ENCODE measurements around the gene FAM120C. TPM values are rescaled to one million over a fixed set of nuclear protein-coding genes. Genes with fewer than 3 reads are reported as not detected.

FAM120C gene
- polyA plus RNA-seq, 3 donors = 1.7 to 2.6 (median 1.8) TPM

GRCh38 chrX:54173791-54174190 lies 9.3 kb downstream of the FAM120C start:
- peaks cover 18 to 20% of the 10 kb centered on the region in 2 donors for H3K4me1 ChIP-seq (ENCODE audit: control insufficient read depth in 1 of 2, insufficient read depth in 2 of 2, low read length in 2 of 2)
- H3K79me2 ChIP-seq (ENCODE audit: insufficient read depth, low read length) = peaks cover 18% of the 10 kb centered on the region
- H3K9ac ChIP-seq (ENCODE audit: insufficient read depth, low read length, poor library complexity, severe bottlenecking) = no peak overlapping the region
- Mint-ChIP-seq H3K27me3 (ENCODE audit: low read depth in 3 of 3) (peaks cover 0 to 10% (median 0%) of the 10 kb centered on the region in 3 donors), H3K36me3 (peaks cover 0 to 5% of the 10 kb centered on the region in 2 donors), H3K4me1 (peaks cover 17% of the 10 kb centered on the region), H3K9me3 (no peaks in the 10 kb centered on the region), H3K4me3 (no peak overlapping the region), H3K27ac (no peak overlapping the region)
- no peaks in the 10 kb centered on the region for H3K27me3 ChIP-seq (ENCODE audit: control insufficient read depth in 2 of 2, insufficient read depth in 2 of 2, low read length in 2 of 2)
- no peak overlapping the region for H3K27ac ChIP-seq (ENCODE audit: low read depth in 1 of 2, low read length in 2 of 2)
- no CpG with 5 or more reads among the region's 3 CpGs for WGBS (ENCODE audit: insufficient coverage)
- intact Hi-C loops (cut with micrococcal nuclease) = no loop called here
- H3K9me3 ChIP-seq (replicated peaks in 1 of 2; ENCODE audit: control insufficient read depth in 1 of 2, insufficient read depth in 1 of 2, low read length in 2 of 2) = no peaks in the 10 kb centered on the region
- no peak for DNase-seq
- H4K20me1 ChIP-seq (ENCODE audit: insufficient read depth, low read length) = no peaks in the 10 kb centered on the region
- no peak overlapping the region for H2AFZ ChIP-seq (ENCODE audit: insufficient read depth, low read depth, low read length, poor library complexity, severe bottlenecking)
- peaks cover 2 to 8% of the 10 kb centered on the region in 2 donors for H3K36me3 ChIP-seq (replicated peaks in 1 of 2; ENCODE audit: control insufficient read depth in 1 of 2, insufficient read depth in 2 of 2, low read length in 2 of 2)
- TF ChIP-seq, protein P1, sequence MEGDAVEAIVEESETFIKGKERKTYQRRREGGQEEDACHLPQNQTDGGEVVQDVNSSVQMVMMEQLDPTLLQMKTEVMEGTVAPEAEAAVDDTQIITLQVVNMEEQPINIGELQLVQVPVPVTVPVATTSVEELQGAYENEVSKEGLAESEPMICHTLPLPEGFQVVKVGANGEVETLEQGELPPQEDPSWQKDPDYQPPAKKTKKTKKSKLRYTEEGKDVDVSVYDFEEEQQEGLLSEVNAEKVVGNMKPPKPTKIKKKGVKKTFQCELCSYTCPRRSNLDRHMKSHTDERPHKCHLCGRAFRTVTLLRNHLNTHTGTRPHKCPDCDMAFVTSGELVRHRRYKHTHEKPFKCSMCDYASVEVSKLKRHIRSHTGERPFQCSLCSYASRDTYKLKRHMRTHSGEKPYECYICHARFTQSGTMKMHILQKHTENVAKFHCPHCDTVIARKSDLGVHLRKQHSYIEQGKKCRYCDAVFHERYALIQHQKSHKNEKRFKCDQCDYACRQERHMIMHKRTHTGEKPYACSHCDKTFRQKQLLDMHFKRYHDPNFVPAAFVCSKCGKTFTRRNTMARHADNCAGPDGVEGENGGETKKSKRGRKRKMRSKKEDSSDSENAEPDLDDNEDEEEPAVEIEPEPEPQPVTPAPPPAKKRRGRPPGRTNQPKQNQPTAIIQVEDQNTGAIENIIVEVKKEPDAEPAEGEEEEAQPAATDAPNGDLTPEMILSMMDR (IDR thresholded peaks at IDR 0.05) = no peak
- no peak overlapping the region for H3K4me2 ChIP-seq (replicated peaks; ENCODE audit: extremely low read depth, low read length, poor library complexity, severe bottlenecking)
- no peak overlapping the region for H3K4me3 ChIP-seq (replicated peaks in 1 of 3; ENCODE audit: low read depth in 2 of 3, low read length in 3 of 3)

- H3K4me3 ChIP-seq (replicated peaks in 1 of 3; ENCODE audit: low read depth in 2 of 3, low read length in 3 of 3) = no peak overlapping the region
- H3K27ac ChIP-seq (ENCODE audit: low read depth in 1 of 2, low read length in 2 of 2) = no peak overlapping the region
- H3K9me3 ChIP-seq (replicated peaks in 1 of 2; ENCODE audit: control insufficient read depth in 1 of 2, insufficient read depth in 1 of 2, low read length in 2 of 2) = no peaks in the 10 kb centered on the region
- Mint-ChIP-seq H3K27ac (no peak overlapping the region), H3K27me3 (ENCODE audit: low read depth in 3 of 3) (peaks cover 0 to 10% (median 0%) of the 10 kb centered on the region in 3 donors), H3K36me3 (peaks cover 0 to 5% of the 10 kb centered on the region in 2 donors), H3K4me3 (no peak overlapping the region), H3K9me3 (peaks cover 0 to 4% (median 0%) of the 10 kb centered on the region in 7 donors), H3K4me1 (peaks cover 9% of the 10 kb centered on the region)
- no peak overlapping the region for H3K9ac ChIP-seq (ENCODE audit: insufficient read depth, low read length, poor library complexity, severe bottlenecking)
- peaks cover 17% of the 10 kb centered on the region for H3K79me2 ChIP-seq (ENCODE audit: insufficient read depth, low read length)
- no peak for DNase-seq
- TF ChIP-seq, protein P1 (IDR thresholded peaks at IDR 0.05) = no peak
- intact Hi-C loops (cut with micrococcal nuclease) = no loop called here
- peaks cover 6 to 7% of the 10 kb centered on the region in 2 donors for H3K4me1 ChIP-seq (ENCODE audit: control insufficient read depth in 1 of 2, insufficient read depth in 2 of 2, low read length in 2 of 2)
- no peak overlapping the region for H3K4me2 ChIP-seq (replicated peaks; ENCODE audit: extremely low read depth, low read length, poor library complexity, severe bottlenecking)
- H2AFZ ChIP-seq (ENCODE audit: insufficient read depth, low read depth, low read length, poor library complexity, severe bottlenecking) = no peak overlapping the region
- no peaks in the 10 kb centered on the region for H4K20me1 ChIP-seq (ENCODE audit: insufficient read depth, low read length)
- no peaks in the 10 kb centered on the region for H3K27me3 ChIP-seq (ENCODE audit: control insufficient read depth in 2 of 2, insufficient read depth in 2 of 2, low read length in 2 of 2)
- H3K36me3 ChIP-seq (replicated peaks in 1 of 2; ENCODE audit: control insufficient read depth in 1 of 2, insufficient read depth in 2 of 2, low read length in 2 of 2) = peaks cover 2 to 8% of the 10 kb centered on the region in 2 donors
- WGBS (ENCODE audit: insufficient coverage) = no CpG with 5 or more reads among the region's 3 CpGs
Measured at GRCh38 chrX:54172455-54172854, 10.6 kb downstream of the FAM120C start.

All from CD14-positive monocyte (primary cell).